DND-41 (cell line): Measurements from ENCODE around the gene ASPA.

Experiments used
- EZH2 ChIP-seq: IDR thresholded peaks from 3 replicates; pipeline ENCODE4 v1.6.1; 2012; ENCODE audit warnings: borderline replicate concordance, low read depth, mild to moderate bottlenecking, moderate library complexity, low read length, inconsistent platforms; ENCODE audit not compliant: severe bottlenecking
- TF ChIP-seq, protein P1 (sequence below): IDR thresholded peaks from 2 replicates; pipeline ENCODE4 v1.5.1; 2012; ENCODE audit warnings: borderline replicate concordance, low read length, moderate library complexity, mild to moderate bottlenecking; ENCODE audit not compliant: poor library complexity, severe bottlenecking; ENCODE audit errors: extremely low read depth

DNA sequence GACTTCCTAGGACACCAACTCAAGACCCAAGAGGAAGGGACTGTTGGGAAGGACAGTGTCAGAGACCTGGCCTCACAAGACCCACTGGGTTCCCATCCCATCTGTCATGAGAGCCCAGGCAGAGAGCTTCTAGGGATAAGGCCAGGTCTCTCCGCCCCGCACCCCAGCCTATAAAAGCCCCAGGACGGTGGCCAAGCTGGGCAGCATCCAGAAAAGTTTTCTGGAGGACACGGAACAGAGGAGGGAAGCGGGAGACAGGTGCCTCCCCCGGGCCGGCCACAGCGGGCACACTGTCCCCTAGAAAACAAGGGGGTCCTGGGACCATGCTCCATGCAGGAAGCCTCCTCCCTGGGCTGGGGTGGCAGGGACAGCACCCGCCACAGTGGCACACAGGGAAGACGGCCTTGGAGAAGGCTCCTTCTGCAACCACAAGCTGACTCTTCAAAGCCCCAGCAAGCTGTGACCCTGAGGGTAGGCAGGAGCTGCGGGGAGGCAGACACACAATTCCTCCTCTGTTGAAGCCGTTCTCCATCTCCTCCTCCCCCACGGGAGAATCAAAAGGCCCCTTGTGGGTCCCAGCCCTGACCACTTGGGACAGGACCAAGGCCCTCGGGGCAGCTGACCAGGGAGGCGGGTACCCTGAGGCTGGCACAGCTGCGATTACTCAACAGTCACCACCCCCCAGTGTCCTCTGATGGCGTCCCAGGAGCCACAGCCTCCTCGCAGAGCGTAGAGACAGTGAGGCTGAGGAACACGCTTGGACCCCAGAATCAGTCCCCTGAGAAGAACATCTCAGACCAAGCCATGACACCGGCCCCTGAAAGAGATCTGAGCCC is 55.7 kb downstream of the ASPA start:
- TF ChIP-seq, protein P1, sequence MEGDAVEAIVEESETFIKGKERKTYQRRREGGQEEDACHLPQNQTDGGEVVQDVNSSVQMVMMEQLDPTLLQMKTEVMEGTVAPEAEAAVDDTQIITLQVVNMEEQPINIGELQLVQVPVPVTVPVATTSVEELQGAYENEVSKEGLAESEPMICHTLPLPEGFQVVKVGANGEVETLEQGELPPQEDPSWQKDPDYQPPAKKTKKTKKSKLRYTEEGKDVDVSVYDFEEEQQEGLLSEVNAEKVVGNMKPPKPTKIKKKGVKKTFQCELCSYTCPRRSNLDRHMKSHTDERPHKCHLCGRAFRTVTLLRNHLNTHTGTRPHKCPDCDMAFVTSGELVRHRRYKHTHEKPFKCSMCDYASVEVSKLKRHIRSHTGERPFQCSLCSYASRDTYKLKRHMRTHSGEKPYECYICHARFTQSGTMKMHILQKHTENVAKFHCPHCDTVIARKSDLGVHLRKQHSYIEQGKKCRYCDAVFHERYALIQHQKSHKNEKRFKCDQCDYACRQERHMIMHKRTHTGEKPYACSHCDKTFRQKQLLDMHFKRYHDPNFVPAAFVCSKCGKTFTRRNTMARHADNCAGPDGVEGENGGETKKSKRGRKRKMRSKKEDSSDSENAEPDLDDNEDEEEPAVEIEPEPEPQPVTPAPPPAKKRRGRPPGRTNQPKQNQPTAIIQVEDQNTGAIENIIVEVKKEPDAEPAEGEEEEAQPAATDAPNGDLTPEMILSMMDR = no peak
- TF ChIP-seq EZH2 = no peak
